ENCODE results near the gene AGAP1.

AGAP1 gene

DNA sequence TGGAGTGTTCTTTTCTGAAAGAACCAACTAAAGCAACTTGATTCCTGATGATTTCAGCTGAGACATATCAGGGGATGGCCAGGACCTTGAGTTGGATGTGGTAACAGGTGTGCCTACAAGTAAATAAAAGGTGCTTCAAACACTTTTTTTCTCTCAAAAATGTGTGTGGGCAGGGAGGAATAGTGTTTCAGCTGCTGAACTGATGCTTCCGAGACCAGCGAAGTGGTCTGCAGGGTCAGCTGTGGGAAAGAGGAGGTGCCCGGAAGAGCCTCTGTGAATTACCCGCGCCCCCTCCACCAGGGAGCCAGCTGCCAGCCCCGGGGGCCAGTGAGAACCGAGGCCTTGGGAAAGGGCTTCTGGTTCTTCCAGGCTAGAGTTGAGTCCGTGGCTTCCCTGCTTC lies 425.0 kb downstream of the AGAP1 start:
- no peak for DNase-seq (ENCODE audit: low spot score)

DNA sequence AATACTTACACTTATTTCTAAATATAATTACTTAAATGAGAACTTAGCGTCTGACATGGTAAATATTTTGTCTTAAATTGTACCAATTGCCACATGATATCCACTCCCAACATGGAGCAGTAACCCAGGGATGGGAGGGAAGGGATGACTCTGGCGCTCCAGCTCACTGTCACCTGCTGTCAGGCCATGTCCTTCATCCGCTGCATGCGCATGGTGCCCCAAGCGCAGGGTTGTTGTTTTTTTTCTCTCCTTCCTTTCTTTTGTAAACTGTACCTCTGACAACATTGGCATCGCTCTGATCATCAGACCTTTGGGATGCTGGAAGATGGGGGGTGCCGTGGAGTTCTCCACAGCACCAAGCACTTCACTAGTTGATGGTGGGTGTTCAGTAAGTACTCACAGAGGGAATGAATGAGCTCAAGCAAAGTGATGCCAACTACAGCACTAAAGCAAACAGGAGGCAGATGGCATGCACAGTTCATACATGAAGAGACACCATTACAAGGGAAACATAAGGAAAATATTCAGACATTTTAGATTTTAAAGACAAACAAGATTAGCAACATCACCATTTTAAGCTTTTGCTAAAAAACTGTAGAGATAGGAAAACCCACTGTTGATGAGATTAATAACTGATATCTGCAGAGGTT lies 426.5 kb downstream of the AGAP1 start:
- DNase-seq (ENCODE audit: low spot score): no peak

DNA sequence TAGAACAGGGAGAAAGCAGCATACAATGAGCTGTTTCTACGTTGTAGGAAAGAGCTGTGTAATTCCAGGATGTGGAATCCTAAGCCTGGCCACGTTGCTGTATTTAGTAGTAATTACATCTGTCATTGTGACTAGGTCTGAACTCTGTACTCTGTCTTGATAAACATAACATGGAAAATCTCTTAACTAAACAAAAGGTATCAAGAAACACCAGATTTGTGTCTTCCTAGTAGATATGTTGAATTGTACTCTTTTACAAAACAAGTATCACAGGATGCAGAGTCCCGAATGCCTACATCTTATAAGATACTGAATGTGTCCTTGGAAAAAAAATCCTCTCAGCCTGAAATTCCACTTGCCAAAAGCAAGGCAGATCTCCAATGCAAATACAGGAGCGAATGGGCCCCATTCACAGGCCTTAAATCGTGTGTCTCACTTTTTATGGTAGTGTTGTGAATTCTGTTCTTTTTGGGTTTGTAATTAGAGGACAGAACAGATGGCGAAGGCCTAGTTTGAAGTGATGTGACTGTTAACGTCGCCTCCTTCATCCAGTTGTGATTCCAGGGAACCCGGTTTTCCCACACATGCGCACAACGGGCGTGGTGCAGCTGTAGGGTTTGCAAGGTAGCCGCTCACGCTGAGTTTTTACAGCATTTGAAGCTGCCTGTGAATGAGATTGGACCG lies 427.8 kb downstream of the AGAP1 start:
- DNase-seq (ENCODE audit: low spot score): no peak

DNA sequence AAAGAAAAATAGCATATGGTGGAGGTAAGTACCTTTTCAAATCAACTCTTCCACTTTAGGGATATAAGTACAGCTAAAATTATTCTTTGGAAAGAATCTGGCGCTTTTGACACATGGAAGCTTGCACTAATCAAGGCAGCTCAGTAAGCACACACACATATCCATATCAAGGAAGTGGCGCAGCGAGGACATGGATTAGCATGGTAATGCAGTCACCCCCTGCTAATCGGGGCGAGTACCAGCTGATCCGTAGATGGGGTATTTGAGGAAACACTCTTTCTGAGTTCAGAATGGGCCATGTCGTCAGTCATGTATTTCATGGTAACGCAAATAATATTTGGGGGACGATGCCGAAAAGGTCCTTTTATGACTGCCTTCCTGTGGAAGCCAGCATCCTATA lies 429.0 kb downstream of the AGAP1 start:
- DNase-seq (ENCODE audit: low spot score): no peak

DNA sequence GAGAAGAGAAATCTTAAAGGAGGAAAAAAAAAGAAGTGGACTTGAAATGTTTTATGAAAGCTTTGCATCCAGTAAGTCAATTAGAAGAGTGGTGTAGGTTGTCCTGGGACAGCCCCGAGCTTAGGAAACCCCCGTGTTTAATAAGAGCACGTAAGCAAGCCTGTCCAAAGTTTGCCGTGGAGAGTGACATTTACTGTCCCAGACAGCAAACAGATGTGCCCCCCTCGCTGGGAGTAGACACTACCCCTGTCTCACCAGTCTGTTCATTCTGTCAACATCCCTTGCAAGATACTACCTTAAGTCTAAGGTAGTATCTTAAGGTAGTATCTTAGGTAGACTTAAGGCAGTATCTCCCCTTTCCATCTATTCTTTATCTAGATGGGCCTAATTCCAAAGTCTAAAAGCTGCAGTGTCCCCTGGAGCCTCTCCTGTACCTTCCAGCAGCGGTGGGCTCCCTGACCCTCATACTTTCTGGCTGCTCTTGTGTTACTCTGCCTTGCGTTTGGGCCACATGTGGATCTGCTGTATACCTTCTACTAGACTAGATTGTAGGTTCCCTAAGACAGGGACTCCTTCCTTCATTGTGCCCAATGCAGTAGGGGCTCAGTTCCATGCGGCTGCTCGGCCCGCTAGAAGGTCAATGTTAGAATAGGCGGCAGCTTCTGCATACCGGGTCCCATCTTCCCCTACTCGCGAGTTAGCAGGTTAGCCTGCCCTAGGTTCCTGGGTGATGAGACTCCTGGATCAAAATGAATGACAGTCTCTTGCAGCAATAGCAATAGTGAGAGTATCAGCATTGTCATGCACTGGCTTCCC lies 430.2 kb downstream of the AGAP1 start:
- no peak for DNase-seq (ENCODE audit: low spot score)

DNA sequence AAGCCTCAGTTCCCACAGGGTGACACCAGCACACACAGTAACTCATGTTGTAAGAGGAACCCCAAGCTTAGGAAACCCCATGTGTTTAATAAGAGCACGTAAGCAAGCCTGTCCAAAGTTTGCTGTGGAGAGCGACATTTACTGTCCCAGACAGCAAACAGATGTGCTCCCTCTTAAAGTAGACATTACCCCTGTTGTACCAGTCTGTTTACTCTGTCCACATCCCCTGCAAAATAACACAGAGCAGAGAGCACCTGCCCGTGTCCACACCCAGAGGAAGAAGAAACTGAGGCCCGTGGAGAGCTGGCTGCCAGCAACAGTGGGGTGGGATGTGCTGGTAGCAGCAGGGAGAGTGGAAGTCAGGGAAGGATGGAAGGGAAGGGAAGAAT lies 430.8 kb downstream of the AGAP1 start:
- DNase-seq (ENCODE audit: low spot score): no peak

DNA sequence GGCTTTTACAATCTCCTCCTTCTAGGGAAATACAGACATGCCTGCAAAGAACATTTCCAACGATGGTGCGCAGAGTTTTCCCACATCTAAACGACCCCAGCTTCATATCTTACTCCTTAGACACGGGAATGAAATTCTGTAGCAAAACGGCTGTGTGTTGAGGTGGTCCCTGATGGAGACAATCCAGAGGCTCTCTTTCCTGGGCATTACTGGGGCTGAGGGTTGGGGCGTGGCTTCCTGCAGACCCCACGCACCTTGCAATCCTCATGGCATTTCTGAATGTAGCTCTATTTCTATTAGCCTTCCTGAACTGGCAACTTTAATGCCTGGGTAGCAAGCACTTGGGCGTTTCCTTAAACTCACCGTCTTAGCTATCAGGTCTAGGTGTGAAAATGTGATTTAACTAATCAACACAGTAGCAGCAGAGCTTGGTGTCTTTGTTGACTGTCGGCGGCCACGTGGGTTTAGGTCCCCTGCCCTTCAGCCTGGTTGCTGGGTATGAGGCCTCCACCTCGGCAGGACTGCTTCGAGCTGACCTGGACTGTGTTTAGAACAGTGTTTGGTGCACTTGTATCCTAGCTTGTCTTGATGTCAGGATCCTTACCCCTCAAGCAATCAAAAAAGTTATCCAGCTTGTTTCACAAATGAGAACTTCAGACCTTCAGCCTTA lies 431.5 kb downstream of the AGAP1 start:
- no peak for DNase-seq (ENCODE audit: low spot score)

DNA sequence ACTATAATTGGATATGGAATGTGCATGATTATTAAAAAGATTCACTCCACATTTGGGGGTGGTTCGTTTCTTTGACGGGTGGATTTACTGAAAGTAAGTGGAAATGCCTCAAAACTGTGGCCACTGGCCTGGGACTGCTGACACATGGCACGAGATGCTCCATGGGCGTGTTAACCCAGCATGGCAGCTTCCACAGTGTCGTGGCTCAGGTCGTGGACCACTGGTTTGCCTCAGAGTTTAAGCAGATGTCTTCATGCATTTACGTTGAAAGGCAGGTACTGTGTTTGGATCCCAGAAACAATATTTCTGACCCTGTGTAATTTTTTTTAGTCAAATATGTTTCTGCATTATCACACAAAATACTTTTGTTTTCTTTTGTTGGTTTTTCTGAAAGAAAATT lies 432.4 kb downstream of the AGAP1 start:
- DNase-seq (ENCODE audit: low spot score): no peak

DNA sequence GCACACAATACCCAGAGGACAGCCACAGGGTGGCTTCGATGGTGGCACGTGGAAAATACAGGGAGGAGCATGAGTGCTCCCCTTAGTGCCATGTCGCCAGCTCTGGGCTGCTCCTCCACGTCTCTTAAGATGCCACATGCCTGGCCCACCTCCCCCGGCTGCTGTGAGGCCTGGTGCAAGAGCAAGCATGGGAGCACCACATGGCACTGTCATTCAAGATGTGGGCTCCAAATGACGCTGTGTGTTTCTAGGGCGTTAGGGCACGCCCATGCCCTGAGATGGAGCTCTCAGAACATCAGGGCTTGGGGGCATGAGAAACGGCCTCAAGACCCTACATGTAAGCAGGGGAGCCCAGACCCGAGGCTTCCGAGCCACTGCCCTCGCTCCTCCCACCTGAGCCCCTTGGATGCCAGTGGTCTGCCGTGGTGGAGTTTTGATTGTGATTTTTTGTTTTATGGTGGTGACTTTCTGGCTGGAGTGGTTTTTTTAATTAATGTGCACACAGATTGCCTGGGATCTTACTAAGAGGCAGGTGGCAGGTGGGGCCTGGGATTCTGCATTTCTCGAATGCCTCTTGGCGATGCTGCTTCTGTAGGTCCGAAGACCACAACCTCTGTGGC lies 435.0 kb downstream of the AGAP1 start:
- DNase-seq (ENCODE audit: low spot score): no peak

DNA sequence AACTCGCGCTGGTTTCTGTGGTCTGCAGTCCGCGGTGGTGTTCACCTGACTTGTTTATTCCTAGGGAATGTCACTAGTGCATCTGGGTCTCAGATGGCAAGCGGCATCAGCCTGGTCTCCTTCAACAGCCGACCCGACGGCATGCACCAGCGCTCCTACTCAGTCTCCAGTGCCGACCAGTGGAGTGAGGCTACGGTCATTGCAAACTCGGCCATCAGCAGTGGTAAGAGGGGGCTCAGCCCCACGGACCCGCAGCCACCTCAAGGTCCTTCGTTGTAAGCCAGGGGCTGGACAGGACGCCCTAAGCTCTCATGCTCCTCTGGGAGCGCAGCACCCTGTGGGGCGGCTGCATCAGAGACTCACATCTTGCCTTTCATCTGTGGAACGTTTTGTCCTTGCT lies 436.9 kb downstream of the AGAP1 start:
- DNase-seq (ENCODE audit: low spot score): no peak

DNA sequence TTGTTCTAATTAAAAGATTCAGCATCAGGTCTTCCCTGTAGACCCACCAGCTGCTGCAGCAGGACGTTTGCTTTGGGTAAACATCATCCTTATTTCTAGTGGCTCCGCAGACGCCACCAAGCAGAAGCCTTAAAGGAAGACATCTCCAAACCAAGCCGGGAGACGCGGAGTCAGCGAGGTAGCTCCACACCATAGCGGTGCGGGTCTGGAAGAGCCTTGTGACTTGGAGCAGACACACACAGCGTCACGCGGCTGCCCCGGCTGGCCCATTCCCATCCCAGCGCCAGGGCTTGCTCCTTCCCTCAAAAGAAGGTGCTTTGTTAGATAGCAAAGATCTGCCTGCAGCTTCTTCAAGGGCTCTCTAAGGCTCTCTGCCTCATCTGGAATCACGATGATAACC lies 437.8 kb downstream of the AGAP1 start:
- DNase-seq (ENCODE audit: low spot score): no peak

DNA sequence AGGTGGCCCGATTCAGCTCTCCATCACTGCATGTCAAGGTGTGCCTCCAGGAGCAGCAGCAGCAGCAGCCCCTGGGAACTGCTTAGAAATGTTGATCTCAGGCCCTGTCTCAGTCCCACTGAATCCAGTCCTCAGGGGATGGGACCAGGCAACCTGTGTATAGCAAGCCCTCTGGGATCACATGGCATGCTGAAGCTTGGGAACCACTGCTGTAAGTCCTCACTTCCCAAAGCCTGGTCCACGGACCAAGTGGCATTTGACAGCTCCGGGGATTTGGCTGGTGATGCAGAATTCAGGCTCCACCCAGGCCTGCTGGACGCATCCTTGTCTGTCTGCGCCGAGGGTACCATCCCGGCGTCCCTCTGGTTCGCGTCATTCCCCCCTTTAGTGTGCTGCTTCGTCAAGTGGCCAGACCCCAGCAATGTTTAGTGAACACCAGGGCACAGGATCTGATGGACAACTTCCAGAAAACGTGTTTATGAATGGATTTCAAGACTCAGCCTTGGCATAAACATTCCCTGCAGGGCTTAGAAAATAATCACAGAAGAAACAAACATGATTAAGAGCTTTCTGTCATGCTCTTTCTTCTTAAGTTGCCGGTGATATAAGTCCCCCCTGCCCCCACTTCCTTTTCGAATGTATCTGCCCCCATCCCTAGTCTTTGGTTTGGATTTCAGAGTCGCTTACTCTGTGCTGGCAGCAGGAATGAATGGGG lies 440.4 kb downstream of the AGAP1 start:
- DNase-seq (ENCODE audit: low spot score): no peak

DNA sequence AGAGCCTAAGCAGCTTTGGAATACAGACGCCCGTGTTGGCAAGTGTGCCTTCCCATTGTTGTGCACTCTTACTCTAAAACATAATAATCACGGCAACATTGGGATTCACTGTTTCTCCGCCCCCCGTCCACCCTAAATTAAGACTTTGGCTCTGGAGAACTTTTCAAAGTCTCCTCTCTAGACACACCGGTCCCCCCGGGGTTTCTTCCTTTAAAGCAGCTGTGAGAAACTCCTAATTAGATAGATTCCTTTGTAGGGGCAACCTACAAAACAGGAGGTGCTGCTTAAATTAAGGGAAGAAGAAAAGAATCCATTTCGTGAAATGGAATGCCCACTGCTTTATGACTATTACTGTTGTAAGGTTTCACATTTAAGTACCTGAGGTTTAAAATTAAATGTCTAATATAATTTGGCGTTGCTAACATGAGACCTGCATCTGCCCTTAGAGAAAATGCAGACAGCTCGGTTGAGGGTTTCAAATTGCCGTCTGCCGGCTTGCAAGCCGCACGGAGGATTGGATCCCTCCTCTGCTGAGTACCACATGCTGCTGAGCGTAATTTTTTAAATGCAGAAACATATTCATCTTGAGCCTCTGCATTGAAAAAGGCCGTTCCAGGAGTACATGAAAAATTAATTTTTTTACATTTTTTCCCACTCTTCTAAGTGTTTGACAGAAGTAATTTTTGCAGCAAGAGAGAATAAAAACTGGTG lies 441.1 kb downstream of the AGAP1 start:
- no peak for DNase-seq (ENCODE audit: low spot score)

DNA sequence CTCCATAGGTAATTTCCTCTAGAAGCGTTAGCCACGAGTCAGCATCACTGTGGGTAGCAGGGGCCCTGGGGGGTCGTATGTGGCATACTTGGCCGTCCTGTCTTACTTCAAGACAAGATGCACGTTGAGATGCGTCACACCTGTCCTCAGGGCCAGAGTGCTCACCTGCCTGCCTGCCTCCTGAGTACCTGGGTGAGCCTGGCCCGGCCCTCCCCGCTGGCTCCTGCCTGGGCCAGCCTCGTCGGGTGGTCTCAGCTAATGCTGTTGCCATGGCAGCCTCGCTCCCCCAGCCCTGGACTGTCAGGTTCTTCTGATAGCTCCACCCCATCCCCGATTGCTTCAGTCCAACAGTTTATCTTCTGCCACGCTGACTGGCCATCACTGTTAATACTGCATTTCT lies 441.9 kb downstream of the AGAP1 start:
- DNase-seq (ENCODE audit: low spot score): no peak

DNA sequence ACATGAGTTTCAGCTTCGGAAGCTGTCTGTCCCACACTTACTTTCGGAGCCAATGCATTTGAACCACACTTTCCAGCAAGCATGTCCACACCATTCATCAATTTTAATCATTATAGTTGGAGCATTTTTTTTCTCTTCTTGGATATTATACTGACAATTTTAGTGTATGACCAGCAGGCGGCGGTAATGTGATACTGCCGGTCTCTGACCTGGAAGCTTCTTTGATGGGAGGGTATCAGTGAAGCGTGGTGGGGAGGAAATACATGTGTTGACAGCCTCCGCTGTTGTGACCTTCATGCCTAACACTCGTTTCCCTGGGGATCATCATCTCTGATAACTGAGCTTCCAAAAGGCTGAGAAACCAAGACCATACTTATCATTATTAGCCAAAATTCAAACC lies 442.6 kb downstream of the AGAP1 start:
- no peak for DNase-seq (ENCODE audit: low spot score)

DNA sequence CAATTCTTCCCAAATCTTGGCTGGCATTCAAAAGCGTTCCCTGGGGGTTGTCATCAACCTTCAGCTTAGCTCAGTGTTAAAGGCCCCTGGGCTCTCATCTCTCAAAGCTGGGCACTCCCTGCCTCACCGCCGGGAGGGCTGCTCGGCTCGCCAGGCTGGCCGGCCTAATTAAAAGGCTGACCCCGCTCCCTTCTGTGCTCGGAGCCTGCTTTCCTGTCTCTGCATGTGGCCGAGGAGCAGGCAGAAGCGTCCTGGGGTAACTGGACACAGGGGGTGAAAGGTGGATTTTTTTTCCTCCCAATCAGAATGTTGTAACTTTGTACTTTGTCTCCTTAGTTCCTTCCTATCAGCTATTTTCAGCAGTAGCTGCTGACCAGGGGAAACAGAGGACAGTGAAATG lies 443.2 kb downstream of the AGAP1 start:
- no peak for DNase-seq (ENCODE audit: low spot score)

DNA sequence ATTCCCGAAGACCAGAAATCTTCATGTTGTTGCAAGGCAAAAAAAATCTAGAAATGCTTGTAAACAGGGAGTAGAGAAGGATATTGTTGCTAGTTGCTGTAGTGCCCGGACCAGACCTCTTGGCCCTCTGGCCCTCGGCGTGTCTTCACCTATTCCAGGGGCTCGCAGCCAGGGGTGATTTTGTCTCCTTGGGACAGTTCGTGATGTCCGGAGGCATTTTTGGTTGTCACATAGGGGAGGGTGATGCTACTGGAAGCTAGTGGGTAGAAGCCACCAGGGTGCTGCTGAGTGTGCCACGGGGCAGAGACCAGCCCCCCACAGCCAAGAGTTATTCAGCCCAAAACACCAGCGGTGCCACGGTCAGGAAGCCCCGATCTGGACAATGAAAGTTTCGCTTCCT lies 443.7 kb downstream of the AGAP1 start:
- DNase-seq (ENCODE audit: low spot score): no peak

DNA sequence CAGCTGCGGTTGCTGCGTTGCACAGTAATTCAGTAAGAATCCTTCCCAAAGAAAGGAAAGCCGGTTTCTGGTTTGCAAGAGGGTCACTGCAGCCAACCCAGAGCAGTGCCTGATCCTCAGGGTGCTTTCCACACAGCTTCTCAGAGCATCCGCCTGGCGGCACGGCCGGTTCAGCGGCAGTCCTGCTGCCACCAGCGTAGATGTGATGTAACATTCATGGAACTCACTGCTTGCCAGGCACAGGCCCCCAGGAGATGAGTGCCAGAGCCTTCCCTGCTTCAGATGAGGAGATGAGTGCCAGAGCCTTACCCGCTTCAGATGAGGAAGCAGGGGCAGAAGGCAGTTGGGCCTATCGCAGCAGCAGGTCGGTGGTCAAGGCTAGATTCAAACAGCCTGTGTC lies 444.1 kb downstream of the AGAP1 start:
- DNase-seq (ENCODE audit: low spot score): no peak

DNA sequence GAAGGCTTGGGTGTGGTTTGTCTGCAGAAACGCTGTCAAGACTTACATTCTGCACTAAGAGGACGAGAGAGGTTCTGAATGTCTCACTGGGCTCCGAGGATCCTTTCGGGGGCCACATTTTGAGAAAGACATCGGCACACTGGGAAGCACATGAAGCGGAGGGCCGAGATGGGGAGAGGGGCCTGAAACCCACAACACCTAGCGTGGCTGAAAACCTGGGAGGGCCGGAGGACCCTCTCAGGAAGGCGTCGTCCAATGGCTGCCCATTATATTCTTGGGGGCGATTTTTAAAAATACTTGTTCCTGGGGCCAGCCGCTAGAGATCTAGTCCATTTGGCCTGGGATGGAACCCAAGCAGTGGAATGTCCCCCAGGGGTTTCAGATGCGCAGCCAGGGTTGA lies 444.8 kb downstream of the AGAP1 start:
- no peak for DNase-seq (ENCODE audit: low spot score)

DNA sequence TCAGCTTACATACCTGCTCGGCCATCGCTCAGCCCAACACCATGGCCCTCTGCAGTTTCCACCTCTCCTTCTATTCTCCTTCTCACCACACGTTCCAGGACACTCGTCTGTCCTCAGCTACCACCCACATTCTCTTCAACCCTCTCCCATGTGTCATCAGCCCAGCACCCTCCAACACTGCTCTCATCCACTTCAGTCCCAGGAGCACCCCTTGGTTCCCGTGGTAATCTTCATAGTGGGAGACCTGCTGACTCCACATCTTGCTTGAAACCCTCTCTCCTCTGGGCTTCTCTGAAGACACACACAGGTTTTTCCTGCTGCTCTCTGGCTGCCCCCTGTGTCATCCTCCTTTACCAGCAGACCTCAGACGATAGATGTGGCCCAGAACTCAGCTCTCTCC lies 445.6 kb downstream of the AGAP1 start:
- no peak for DNase-seq (ENCODE audit: low spot score)

DNA sequence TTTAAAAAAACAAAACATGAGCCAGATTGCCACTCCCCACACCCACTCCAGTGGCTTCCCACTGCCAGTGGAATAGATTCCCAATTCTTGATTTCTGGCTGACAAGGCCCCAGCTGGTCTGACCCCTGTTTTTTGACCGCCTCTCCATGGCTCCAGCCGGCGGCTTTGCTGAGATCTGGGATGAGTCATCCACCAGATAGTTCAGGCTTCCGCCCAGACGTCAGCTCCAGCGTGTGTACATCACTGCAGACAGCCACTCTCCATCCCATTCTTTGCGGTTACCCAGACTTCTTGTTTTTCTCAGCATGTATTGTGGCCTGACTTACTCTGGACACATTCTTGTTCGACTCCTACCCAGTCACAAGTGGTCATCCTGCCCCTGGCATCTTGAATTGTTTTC lies 446.5 kb downstream of the AGAP1 start:
- peak; percentile 76 for DNase-seq (ENCODE audit: low spot score)
